Endothelial cell of umbilical vein (primary cell): Measurements from ENCODE around the gene PTPN13. TPM values are rescaled to one million over a fixed set of nuclear protein-coding genes. Genes with fewer than 3 reads are reported as not detected.

ENCODE experiments used
- BruUV-seq: library from RNA; stranded (reverse); fragments of 400-500 nt; replicated peaks from 2 replicates; lab custom pipeline; 2021; lab: Mats Ljungman, UMichigan
- CTCF ChIA-PET: fragments of 300-600, 350-600 bp; sonication (Branson Sonifier 250); formaldehyde crosslinking; loops from one replicate; lab custom pipeline; 2021; ENCODE audit warnings: antibody characterized with exemption, inconsistent platforms; lab: Charles Lee
- POLR2A ChIA-PET: fragments of 300-600, 350-600 bp; sonication (Branson Sonifier 250); formaldehyde crosslinking; loops from one replicate; lab custom pipeline; 2021; ENCODE audit warnings: antibody characterized with exemption, inconsistent platforms; lab: Charles Lee
- DNase-seq: peaks from one replicate; pipeline ENCODE4 v3.0.0-alpha.2; 2011; ENCODE audit warnings: low read depth, low spot score
- FAIRE-seq: peaks from 2 replicates; lab custom pipeline; 2011; peaks lifted over from hg19 to GRCh38; lab: Jason Lieb, UNC
- H2AFZ ChIP-seq: 2 replicates; pipeline ENCODE4 v1.6.0; 2012; ENCODE audit warnings: low read depth, low read length, control low read depth, inconsistent platforms
- H3K27ac ChIP-seq: 2 replicates; pipeline ENCODE4 v1.5.1; 2011; ENCODE audit warnings: low read depth, mild to moderate bottlenecking, control low read depth, low read length, moderate library complexity; ENCODE audit not compliant: insufficient read depth
- H3K27me3 ChIP-seq, 2 experiments: 2 replicates each; pipeline versions ENCODE4 v1.6.0 to v1.6.1; 2011; ENCODE audit warnings: low read length in 2 of 2, mixed read lengths in 1 of 2; ENCODE audit not compliant: control insufficient read depth in 2 of 2, insufficient read depth in 2 of 2
- H3K36me3 ChIP-seq, 2 experiments: 2 replicates in 1 of 2; 3 replicates in 1 of 2; pipeline ENCODE4 v1.5.1; 2011; ENCODE audit warnings: low read length in 2 of 2, mild to moderate bottlenecking in 1 of 2, moderate library complexity in 1 of 2; ENCODE audit not compliant: control insufficient read depth in 2 of 2, insufficient read depth in 2 of 2; ENCODE audit errors: extremely low read depth in 1 of 2
- H3K4me1 ChIP-seq: 3 replicates; pipeline ENCODE4 v1.5.1; 2011; ENCODE audit warnings: mild to moderate bottlenecking, low read length; ENCODE audit not compliant: control insufficient read depth, insufficient read depth; ENCODE audit errors: extremely low read depth
- H3K4me2 ChIP-seq: 2 replicates; pipeline ENCODE4 v1.6.1; 2011; ENCODE audit warnings: low read length, control low read depth, mixed read lengths; ENCODE audit not compliant: insufficient read depth
- H3K4me3 ChIP-seq, 3 experiments: fragments of 200-600 bp in 1 of 3; sonication (generic), shearing (Covaris generic) in 1 of 3; replicated peaks in 1 of 3; 2 replicates each; pipeline ENCODE4 v1.5.1; 2011 to 2016; ENCODE audit warnings: control low read depth in 3 of 3, low read length in 3 of 3, mild to moderate bottlenecking in 2 of 3, inconsistent platforms in 1 of 3, low read depth in 1 of 3, moderate library complexity in 1 of 3; ENCODE audit not compliant: insufficient read depth in 1 of 3
- H3K79me2 ChIP-seq: 2 replicates; pipeline ENCODE4 v1.6.0; 2012; ENCODE audit warnings: low read length, inconsistent platforms; ENCODE audit not compliant: control insufficient read depth, insufficient read depth
- H3K9ac ChIP-seq: replicated peaks from 2 replicates; pipeline ENCODE3; 2011; ENCODE audit warnings: low read length, control low read depth; ENCODE audit not compliant: insufficient read depth; ENCODE audit errors: extremely low read depth
- H3K9me1 ChIP-seq: replicated peaks from 3 replicates; pipeline ENCODE4 v1.6.0; 2011; ENCODE audit warnings: mild to moderate bottlenecking, low read length; ENCODE audit not compliant: control insufficient read depth, insufficient read depth; ENCODE audit errors: extremely low read depth
- H3K9me3 ChIP-seq: replicated peaks from 2 replicates; pipeline ENCODE4 v1.5.1; 2012; ENCODE audit warnings: low read length, inconsistent platforms; ENCODE audit not compliant: control insufficient read depth, insufficient read depth
- H4K20me1 ChIP-seq: replicated peaks from 2 replicates; pipeline ENCODE3; 2011; ENCODE audit warnings: mild to moderate bottlenecking, low read length; ENCODE audit not compliant: control insufficient read depth, insufficient read depth; ENCODE audit errors: extremely low read depth
- CTCF ChIP-seq, 2 donors: IDR thresholded peaks; 1 replicate in 1 of 2; 2 replicates in 1 of 2; pipeline ENCODE4 v1.5.1; 2011; ENCODE audit warnings: low read length in 2 of 2, mild to moderate bottlenecking in 2 of 2, moderate library complexity in 2 of 2, control low read depth in 1 of 2, inconsistent platforms in 1 of 2, low read depth in 1 of 2; ENCODE audit not compliant: insufficient read depth in 1 of 2; ENCODE audit errors: extremely low read depth in 1 of 2
- EZH2 ChIP-seq: IDR thresholded peaks from 2 replicates; pipeline ENCODE4 v1.6.1; 2012; ENCODE audit warnings: borderline replicate concordance, low read depth, mild to moderate bottlenecking, moderate library complexity, low read length, inconsistent platforms; ENCODE audit not compliant: severe bottlenecking
- FOS ChIP-seq: IDR thresholded peaks from 2 replicates; pipeline ENCODE4 v1.6.1; 2011; ENCODE audit warnings: mild to moderate bottlenecking, low read length, moderate library complexity, borderline replicate concordance; ENCODE audit not compliant: insufficient read depth
- GATA2 ChIP-seq: IDR thresholded peaks from 2 replicates; pipeline ENCODE4 v1.7.0; 2011; ENCODE audit warnings: low read depth, mild to moderate bottlenecking, moderate library complexity, mixed read lengths, low read length; ENCODE audit not compliant: insufficient read length, insufficient read depth
- JUN ChIP-seq: IDR thresholded peaks from 2 replicates; pipeline ENCODE4 v1.6.1; 2011; ENCODE audit warnings: borderline replicate concordance, low read depth; ENCODE audit not compliant: insufficient read length, insufficient read depth
- MAX ChIP-seq: IDR thresholded peaks from 2 replicates; pipeline ENCODE4 v1.6.1; 2011; ENCODE audit not compliant: insufficient read depth, insufficient read length
- MYC ChIP-seq: IDR thresholded peaks from one replicate; pipeline ENCODE4 v1.6.1; 2011; ENCODE audit warnings: mild to moderate bottlenecking, low read depth, low read length
- POLR2A ChIP-seq: IDR thresholded peaks from 2 replicates; pipeline ENCODE4 v1.6.1; 2012; ENCODE audit warnings: low read depth, mild to moderate bottlenecking, control low read depth, low read length
- POLR2AphosphoS5 ChIP-seq: IDR thresholded peaks from 2 replicates; pipeline ENCODE4 v1.6.1; 2012; ENCODE audit warnings: low read depth, mild to moderate bottlenecking, control low read depth, low read length, moderate library complexity; ENCODE audit not compliant: insufficient read depth
- dilution Hi-C: fragments of 300-500 bp; cut with MboI; formaldehyde crosslinking; loops from one replicate; pipeline ENCODE4 v1.15.0; 2019; ENCODE audit warnings: low sequenced_read_pairs; ENCODE audit not compliant: extremely low pct_ligation_motif_present
- intact Hi-C: fragments of 100-400 bp; cut with micrococcal nuclease; formaldehyde crosslinking; loops from one replicate; pipeline ENCODE4 v1.10.0; 2022
- polyA plus RNA-seq, 4 experiments: library from polyadenylated mRNA; depleted of rRNA in 3 of 4; stranded (reverse) in 3 of 4; unstranded in 1 of 4; fragments of >200 nt; gene quantifications; 2 replicates each; pipeline versions ENCODE4 v1.2.1 to v1.2.3, GENCODE V29; 2011 to 2012; ENCODE audit warnings: missing spikeins in 1 of 4
- total RNA-seq: library from RNA; stranded (reverse); gene quantifications from 2 replicates; pipeline ENCODE4 v1.2.3, GENCODE V29; 2021

PTPN13 gene
- total and polyA plus RNA-seq, 2 donors (not counting 3 experiments of a cell fraction or from before 2014, with no cell fraction given) = 0.69 to 2.9 TPM

- no peak for FAIRE-seq
- Histone ChIP-seq H3K27ac (no peak overlapping the region), H3K36me3 (no peaks in the 10 kb centered on the region), H3K9me1 (no peaks in the 10 kb centered on the region), H3K79me2 (no peaks in the 10 kb centered on the region), H4K20me1 (no peaks in the 10 kb centered on the region), H3K27me3 (no peaks in the 10 kb centered on the region), H3K4me2 (no peak overlapping the region), H3K4me3 (no peak overlapping the region), H3K9me3 (no peaks in the 10 kb centered on the region), H3K9ac (no peak overlapping the region), H2AFZ (no peak overlapping the region), H3K4me1 (no peaks in the 10 kb centered on the region)
- POLR2A ChIA-PET = no interaction called here
- CTCF ChIA-PET = no interaction called here
- no TSS peak for BruUV-seq
- intact Hi-C loops = no loop called here
- TF ChIP-seq MAX = no peak
- DNase-seq = no peak
- dilution Hi-C loops = no loop called here
Measured at GRCh38 chr4:86825511-86825910, 231.4 kb downstream of the PTPN13 start.

GRCh38 chr4:86831262-86832130 is 237.4 kb downstream of the PTPN13 start:
- intact Hi-C loops = no loop called here

More at GRCh38 chr4:86831262-86832130, 237.4 kb downstream of the PTPN13 start:
- Histone ChIP-seq H4K20me1 (no peaks in the 10 kb centered on the region), H3K9me1 (no peaks in the 10 kb centered on the region), H3K4me3 (no peak overlapping the region), H3K9ac (no peak overlapping the region), H3K4me1 (no peaks in the 10 kb centered on the region), H3K9me3 (no peaks in the 10 kb centered on the region), H3K27me3 (no peaks in the 10 kb centered on the region), H3K27ac (no peak overlapping the region), H2AFZ (no peak overlapping the region), H3K36me3 (no peaks in the 10 kb centered on the region), H3K79me2 (no peaks in the 10 kb centered on the region), H3K4me2 (no peak overlapping the region)
- BruUV-seq = no TSS peak
- CTCF ChIA-PET = interaction anchor here (1.4 kb wide), 1 partner anchor 14 kb away, joined by 6 read pairs; no protein-coding TSS in a partner anchor
- dilution Hi-C loops = no loop called here
- DNase-seq (no peak), FAIRE-seq (no peak)
- TF ChIP-seq FOS (no peak), POLR2A (no peak), MYC (no peak), MAX (no peak), POLR2AphosphoS5 (no peak), JUN (no peak), CTCF (IDR thresholded peaks at IDR 0.05; ENCODE audit: extremely low read depth in 1 of 2, insufficient read depth in 1 of 2, low read depth in 1 of 2, low read length in 2 of 2) (no peak), EZH2 (no peak), GATA2 (no peak)
- POLR2A ChIA-PET = no interaction called here
